ENCODE data around the gene TMEM201. TPM values are rescaled to one million over a fixed set of nuclear protein-coding genes. Genes with fewer than 3 reads are reported as not detected.

TMEM201 gene
- total RNA-seq, 2 donors from 2014 or later: 6.0 to 9.6 TPM

GRCh38 chr1:9595156-9595967 lies 6.7 kb downstream of the TMEM201 start:
- intact Hi-C loops (cut with DNase I, micrococcal nuclease): no loop called here
- DNase-seq (no peak), ATAC-seq (no peak)

- ATAC-seq (no peak), DNase-seq (no peak)
- intact Hi-C loops (cut with DNase I, micrococcal nuclease): no loop called here
Observed at GRCh38 chr1:9595968-9596340, 7.2 kb downstream of the TMEM201 start.

GRCh38 chr1:9596415-9597123 lies 7.9 kb downstream of the TMEM201 start:
- DNase-seq: no peak
- peak; percentile 79 for ATAC-seq

GRCh38 chr1:9597361-9598315 lies 8.9 kb downstream of the TMEM201 start:
- DNase-seq (no peak), ATAC-seq (no peak)
- intact Hi-C loops (cut with DNase I, micrococcal nuclease): no loop called here

More at GRCh38 chr1:9596415-9597123, 7.9 kb downstream of the TMEM201 start:
- intact Hi-C loops (cut with DNase I, micrococcal nuclease): no loop called here

GRCh38 chr1:9598316-9598700 lies 9.6 kb downstream of the TMEM201 start:
- DNase-seq: no peak
- intact Hi-C loops (cut with DNase I, micrococcal nuclease): no loop called here
- no peak for ATAC-seq

GRCh38 chr1:9599741-9600140 lies 11.0 kb downstream of the TMEM201 start:
- no peak for ATAC-seq
- intact Hi-C loops (cut with DNase I, micrococcal nuclease): no loop called here
- no peak for DNase-seq

- no peak for ATAC-seq
- no peak for DNase-seq
- intact Hi-C loops (cut with DNase I, micrococcal nuclease): no loop called here
Observed at GRCh38 chr1:9600861-9601834, 12.4 kb downstream of the TMEM201 start.

GRCh38 chr1:9601942-9602793 lies 13.5 kb downstream of the TMEM201 start:
- intact Hi-C loops (cut with DNase I, micrococcal nuclease): no loop called here
- ATAC-seq (no peak), DNase-seq (no peak)

- intact Hi-C loops (cut with DNase I, micrococcal nuclease): no loop called here
- ATAC-seq (no peak), DNase-seq (no peak)
Observed at GRCh38 chr1:9602794-9603167, 14.1 kb downstream of the TMEM201 start.

GRCh38 chr1:9603307-9603706 lies 14.6 kb downstream of the TMEM201 start:
- no peak for ATAC-seq

GRCh38 chr1:9603766-9604753 lies 15.3 kb downstream of the TMEM201 start:
- intact Hi-C loops (cut with DNase I, micrococcal nuclease): no loop called here
- ATAC-seq (no peak), DNase-seq (no peak)

More at GRCh38 chr1:9603307-9603706, 14.6 kb downstream of the TMEM201 start:
- DNase-seq: no peak
- intact Hi-C loops (cut with DNase I, micrococcal nuclease): no loop called here

GRCh38 chr1:9604836-9605235 lies 16.1 kb downstream of the TMEM201 start:
- no peak for DNase-seq
- intact Hi-C loops (cut with DNase I, micrococcal nuclease): no loop called here
- no peak for ATAC-seq

GRCh38 chr1:9605946-9606455 lies 17.3 kb downstream of the TMEM201 start:
- DNase-seq (no peak), ATAC-seq (no peak)
- intact Hi-C loops (cut with DNase I, micrococcal nuclease): no loop called here

GRCh38 chr1:9606458-9606857 lies 17.7 kb downstream of the TMEM201 start:
- ATAC-seq: no peak
- intact Hi-C loops (cut with DNase I, micrococcal nuclease): no loop called here
- DNase-seq: no peak

- intact Hi-C loops (cut with DNase I, micrococcal nuclease): no loop called here
- no peak for ATAC-seq
- DNase-seq: no peak
Observed at GRCh38 chr1:9606948-9607347, 18.2 kb downstream of the TMEM201 start.

- intact Hi-C loops (cut with DNase I, micrococcal nuclease): no loop called here
- no peak for DNase-seq
- no peak for ATAC-seq
Observed at GRCh38 chr1:9607352-9607751, 18.6 kb downstream of the TMEM201 start.
